NCI-H1092 (cell line): ENCODE results near the gene MALRD1.

Experiments
- DNase-seq: peaks from one replicate; lab custom pipeline; 2025; lab: John Stamatoyannopoulos, UW

Gene MALRD1

GRCh38 chr10:19578571-19578970 is 530.0 kb downstream of the MALRD1 start:
- DNase-seq: no peak

- DNase-seq: no peak
Observed at GRCh38 chr10:19579761-19580545, 531.4 kb downstream of the MALRD1 start.

GRCh38 chr10:19580691-19581090 is 532.1 kb downstream of the MALRD1 start:
- DNase-seq: no peak

GRCh38 chr10:19588608-19589007 is 540.0 kb downstream of the MALRD1 start:
- DNase-seq: no peak

GRCh38 chr10:19592276-19592675 is 543.7 kb downstream of the MALRD1 start:
- DNase-seq: no peak

- no peak for DNase-seq
Observed at GRCh38 chr10:19595212-19595845, 546.7 kb downstream of the MALRD1 start.

- DNase-seq: no peak
Observed at GRCh38 chr10:19605806-19606205, 557.2 kb downstream of the MALRD1 start.

- no peak for DNase-seq
Observed at GRCh38 chr10:19606968-19607367, 558.4 kb downstream of the MALRD1 start.

DNA sequence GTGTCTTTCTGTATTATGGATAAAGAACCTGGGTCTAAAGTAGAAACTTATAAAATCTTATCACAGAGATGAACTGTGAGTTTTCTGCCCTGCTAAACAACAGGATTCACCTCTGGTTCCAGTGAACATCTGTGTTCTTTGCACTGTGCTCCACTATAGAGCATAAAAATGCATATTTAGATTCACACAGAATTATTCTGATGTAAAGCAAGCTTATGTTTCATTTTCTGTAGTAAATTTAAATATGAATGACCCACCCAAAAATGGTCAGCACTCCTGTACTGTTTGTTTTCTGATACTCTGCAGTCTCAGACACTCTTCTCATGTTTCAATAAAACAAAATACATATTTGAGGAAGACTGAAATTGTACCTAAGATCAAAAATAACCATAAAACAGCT is 563.2 kb downstream of the MALRD1 start:
- DNase-seq: no peak

GRCh38 chr10:19616966-19617365 is 568.4 kb downstream of the MALRD1 start:
- DNase-seq: no peak

DNA sequence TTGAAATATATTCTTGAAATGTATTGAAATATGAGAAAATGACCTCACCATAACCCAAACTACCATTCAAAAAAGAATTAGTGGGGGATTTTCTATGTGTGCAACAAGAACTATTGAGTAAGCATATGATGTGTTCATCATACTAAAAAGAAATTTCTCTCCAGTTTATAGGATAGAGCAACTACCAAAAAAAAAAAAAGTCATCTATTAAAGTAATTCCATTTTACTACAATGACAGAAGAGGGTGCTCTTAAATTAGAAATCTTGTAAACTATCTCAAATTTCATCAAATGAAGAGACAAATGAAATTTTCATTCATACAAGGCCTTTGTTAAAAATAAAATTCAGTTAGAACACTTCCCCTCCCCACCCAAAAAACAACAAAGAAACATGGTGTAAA is 572.2 kb downstream of the MALRD1 start:
- DNase-seq: no peak

- no peak for DNase-seq
Observed at GRCh38 chr10:19623321-19623720, 574.7 kb downstream of the MALRD1 start.

GRCh38 chr10:19626156-19626555 is 577.6 kb downstream of the MALRD1 start:
- DNase-seq: no peak

DNA sequence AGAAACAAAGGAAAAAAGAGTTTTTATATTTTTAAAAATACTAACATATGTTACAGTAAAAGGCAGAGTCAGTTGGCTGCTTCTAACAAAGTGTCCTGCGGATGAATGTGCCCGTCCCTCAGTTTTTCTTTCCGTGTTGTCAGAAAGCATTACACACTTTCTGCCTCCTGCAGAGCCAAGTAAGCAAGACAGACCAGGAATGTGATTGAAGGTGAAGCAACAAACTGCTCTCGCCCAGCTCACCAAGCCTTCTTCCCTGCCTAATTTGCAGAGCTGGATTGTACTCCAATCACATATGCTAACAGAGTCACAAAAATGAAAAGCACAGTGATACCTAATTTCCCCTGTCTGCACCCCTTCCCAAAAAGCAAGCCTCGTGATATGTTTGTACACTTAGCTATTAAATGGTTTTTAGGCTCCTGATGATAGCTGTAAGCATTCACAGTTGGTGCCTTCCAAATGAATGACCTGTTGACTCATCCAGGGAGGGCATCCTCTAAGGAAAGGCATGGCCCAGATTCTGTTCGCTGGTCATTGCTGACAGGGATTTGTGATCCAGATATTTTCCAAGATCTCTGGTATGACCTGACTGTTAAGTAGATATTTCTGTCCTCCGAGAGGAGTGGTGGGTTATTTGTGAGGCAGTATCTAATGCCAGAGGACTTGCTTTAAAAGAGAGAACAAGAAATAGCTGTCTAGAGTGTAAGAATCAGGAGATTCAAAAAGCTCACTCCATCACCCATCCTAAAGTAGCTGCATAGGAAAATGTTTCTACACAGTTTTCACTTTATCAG is 580.4 kb downstream of the MALRD1 start:
- DNase-seq: no peak

DNA sequence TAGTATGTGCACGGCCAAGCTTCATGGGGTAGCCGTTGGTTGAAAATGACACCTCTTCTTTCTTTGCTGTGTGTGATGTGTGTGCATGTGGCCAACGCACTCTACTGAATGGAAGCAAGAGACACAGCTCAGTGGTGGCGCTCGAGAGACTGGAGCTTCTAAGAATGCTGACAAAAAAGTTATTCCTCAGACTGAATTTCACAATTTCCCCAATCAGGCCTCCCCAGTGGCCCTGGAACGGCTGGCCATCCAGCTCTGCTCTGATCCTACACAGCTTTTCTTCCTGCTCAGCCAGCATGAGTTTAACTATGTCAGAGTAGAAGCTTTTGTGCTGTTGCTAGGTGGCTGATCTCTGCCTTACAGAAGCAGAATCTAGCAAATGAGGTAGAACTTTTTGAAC is 581.0 kb downstream of the MALRD1 start:
- DNase-seq: no peak

- DNase-seq: no peak
Observed at GRCh38 chr10:19634163-19634562, 585.6 kb downstream of the MALRD1 start.

GRCh38 chr10:19638182-19638895 is 589.7 kb downstream of the MALRD1 start:
- no peak for DNase-seq

GRCh38 chr10:19638896-19639233 is 590.3 kb downstream of the MALRD1 start:
- no peak for DNase-seq

GRCh38 chr10:19640566-19641263 is 592.1 kb downstream of the MALRD1 start:
- no peak for DNase-seq

- DNase-seq: no peak
Observed at GRCh38 chr10:19651549-19651948, 602.9 kb downstream of the MALRD1 start.

- DNase-seq: no peak
Observed at GRCh38 chr10:19652750-19653149, 604.1 kb downstream of the MALRD1 start.

DNA sequence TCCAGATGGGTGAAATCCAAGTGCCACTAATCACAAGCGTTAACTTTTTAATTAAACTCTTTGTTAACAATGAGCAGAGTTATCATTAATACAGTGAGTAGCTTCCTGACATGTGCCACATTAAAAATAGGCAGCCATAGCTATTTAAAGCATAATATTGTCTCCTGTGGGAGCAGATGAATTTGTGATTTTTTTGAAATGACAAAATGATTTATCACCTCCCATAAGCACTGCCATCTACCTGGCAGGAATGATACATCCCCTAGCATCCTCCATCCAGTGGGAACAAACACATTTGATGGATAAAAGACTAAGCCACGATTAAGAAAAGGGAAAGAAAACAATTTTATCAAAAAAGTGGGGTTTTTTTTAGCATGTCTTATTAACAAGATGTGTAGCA is 605.3 kb downstream of the MALRD1 start:
- DNase-seq: no peak
